Ascending aorta (tissue), 2 donors: ENCODE data around the gene TLCD1. TPM values are rescaled to one million over a fixed set of nuclear protein-coding genes. Genes with fewer than 3 reads are reported as not detected.

Experiments used
- DNase-seq, 2 donors: peaks; one replicate each; pipeline ENCODE4 v3.0.0-alpha.2; 2019; ENCODE audit warnings: low spot score in 2 of 2
- H3K27ac ChIP-seq, 2 donors: fragments of 200-600 bp; sonication (generic); one replicate each; pipeline ENCODE4 v1.5.1; 2016 to 2017; ENCODE audit warnings: mild to moderate bottlenecking in 1 of 2
- H3K27me3 ChIP-seq: fragments of 200-600 bp; sonication (generic); one replicate; pipeline ENCODE4 v1.5.1; 2017
- H3K36me3 ChIP-seq, 2 donors: fragments of 200-600 bp; sonication (generic); one replicate each; pipeline ENCODE4 v1.5.1; 2016
- H3K4me1 ChIP-seq, 2 donors: fragments of 200-600 bp; sonication (generic); one replicate each; pipeline ENCODE4 v1.5.1; 2016 to 2017; ENCODE audit warnings: mild to moderate bottlenecking in 1 of 2
- H3K4me3 ChIP-seq, 2 donors: fragments of 200-600 bp; sonication (generic); one replicate each; pipeline ENCODE4 v1.5.1; 2016 to 2017; ENCODE audit warnings: mild to moderate bottlenecking in 1 of 2
- H3K9me3 ChIP-seq, 2 donors: fragments of 200-600 bp; sonication (generic); one replicate each; pipeline ENCODE4 v1.5.1; 2016
- intact Hi-C: fragments of 100-400 bp; cut with DNase I; formaldehyde crosslinking; loops from one replicate; pipeline ENCODE4 v1.15.1; 2023
- total RNA-seq: library from RNA; depleted of rRNA; stranded (reverse); fragments of >200 nt; gene quantifications from one replicate; pipeline ENCODE4 v1.1.0, GENCODE V29; 2016
- TF ChIP-seq, protein P1 (sequence below), 3 experiments: fragments of 200-600 bp in 2 of 3; fragments of 450-650 bp in 1 of 3; sonication (generic) in 2 of 3; IDR thresholded peaks; one replicate each; pipeline ENCODE4 v1.5.1; 2016 to 2019; ENCODE audit warnings: antibody characterized with exemption in 3 of 3, mild to moderate bottlenecking in 1 of 3, moderate library complexity in 1 of 3

TLCD1 gene
- total RNA-seq, 1 donor from 2014 or later: not detected

GRCh38 chr17:28711723-28712031, 14.4 kb downstream of the TLCD1 start, which contains the start of gene PROCA1:
PROCA1 (minus strand) TSS chr17:28711888; CDS start chr17:28711660, 228 bp downstream.
- peak within 1 kb of the TSS; percentile 61 to 76 for H3K4me3 ChIP-seq
- DNase-seq: no peak
- intact Hi-C loops: loop anchor here (2.0 kb wide), 1 partner anchor 51 kb away; the partner anchor contains the start of gene SDF2
- H3K27me3 ChIP-seq: no peaks in the 10 kb centered on the region
- TF ChIP-seq, protein P1, sequence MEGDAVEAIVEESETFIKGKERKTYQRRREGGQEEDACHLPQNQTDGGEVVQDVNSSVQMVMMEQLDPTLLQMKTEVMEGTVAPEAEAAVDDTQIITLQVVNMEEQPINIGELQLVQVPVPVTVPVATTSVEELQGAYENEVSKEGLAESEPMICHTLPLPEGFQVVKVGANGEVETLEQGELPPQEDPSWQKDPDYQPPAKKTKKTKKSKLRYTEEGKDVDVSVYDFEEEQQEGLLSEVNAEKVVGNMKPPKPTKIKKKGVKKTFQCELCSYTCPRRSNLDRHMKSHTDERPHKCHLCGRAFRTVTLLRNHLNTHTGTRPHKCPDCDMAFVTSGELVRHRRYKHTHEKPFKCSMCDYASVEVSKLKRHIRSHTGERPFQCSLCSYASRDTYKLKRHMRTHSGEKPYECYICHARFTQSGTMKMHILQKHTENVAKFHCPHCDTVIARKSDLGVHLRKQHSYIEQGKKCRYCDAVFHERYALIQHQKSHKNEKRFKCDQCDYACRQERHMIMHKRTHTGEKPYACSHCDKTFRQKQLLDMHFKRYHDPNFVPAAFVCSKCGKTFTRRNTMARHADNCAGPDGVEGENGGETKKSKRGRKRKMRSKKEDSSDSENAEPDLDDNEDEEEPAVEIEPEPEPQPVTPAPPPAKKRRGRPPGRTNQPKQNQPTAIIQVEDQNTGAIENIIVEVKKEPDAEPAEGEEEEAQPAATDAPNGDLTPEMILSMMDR (IDR thresholded peaks at IDR 0.05): no peak
- peaks cover 3 to 27% of the 10 kb centered on the region in 2 donors for H3K4me1 ChIP-seq
- peaks cover 11 to 27% of the 10 kb centered on the region in 2 donors for H3K36me3 ChIP-seq
- H3K9me3 ChIP-seq: no peaks in the 10 kb centered on the region
- peak within 1 kb of the TSS; percentile 86 to 94 for H3K27ac ChIP-seq

DNA sequence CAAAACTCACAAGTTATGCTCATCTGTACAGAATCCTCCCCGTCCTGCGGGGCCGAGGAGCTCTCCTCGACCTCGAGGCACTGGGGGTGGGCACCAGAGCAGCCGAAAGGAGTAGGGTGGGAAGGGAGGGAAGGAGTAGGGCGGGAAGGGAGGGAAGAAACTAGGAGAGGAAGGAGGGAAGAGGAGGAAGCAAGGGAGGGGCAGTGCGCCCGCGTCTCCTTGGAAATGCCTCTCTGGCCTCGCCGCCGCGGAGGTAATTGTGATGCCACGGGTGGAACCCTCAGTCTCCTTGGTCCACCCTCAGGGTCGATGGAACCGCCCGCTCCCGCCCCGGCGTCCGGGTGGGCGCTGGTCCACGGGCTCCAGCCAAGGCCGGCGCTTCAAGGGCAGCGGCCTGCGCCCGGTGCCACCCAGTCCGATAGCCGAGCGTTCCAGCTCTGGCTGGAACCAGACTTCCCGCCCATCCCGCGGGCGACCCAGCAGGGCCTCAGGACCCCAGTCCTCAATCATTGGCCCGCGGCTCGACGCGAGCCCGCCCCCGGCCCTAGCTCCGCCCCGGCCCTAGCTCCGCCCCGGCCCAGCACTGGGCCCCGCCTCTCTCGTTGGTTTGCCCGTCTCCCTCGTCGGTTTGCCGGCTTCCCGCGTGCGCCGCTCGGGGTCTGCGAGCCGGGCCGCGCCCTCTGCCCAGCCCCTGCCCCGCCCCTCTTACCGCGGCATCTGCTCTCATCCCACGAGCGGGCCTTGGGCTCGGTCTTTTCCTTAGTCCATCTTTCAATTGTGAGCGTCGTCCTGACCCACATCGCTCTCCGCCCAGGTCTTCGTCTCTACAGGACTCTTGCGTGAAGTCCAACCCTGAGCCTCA, 14.9 kb downstream of the TLCD1 start:
- intact Hi-C loops: loop anchor here (2.0 kb wide), 1 partner anchor 50 kb away; the partner anchor contains the start of gene SDF2
- peak; percentile 56 to 94 for DNase-seq

GRCh38 chr17:28707339-28707720, 18.7 kb downstream of the TLCD1 start:
- no peak overlapping the region for H3K4me3 ChIP-seq
- intact Hi-C loops: no loop called here

More for the DNA sequence above, 14.9 kb downstream of the TLCD1 start:
- H3K27me3 ChIP-seq: no peaks in the 10 kb centered on the region
- H3K36me3 ChIP-seq: peaks cover 11 to 27% of the 10 kb centered on the region in 2 donors
- TF ChIP-seq, protein P1 (IDR thresholded peaks at IDR 0.05): no peak
- H3K4me3 ChIP-seq: peak overlapping the region; percentile 61 to 76
- H3K27ac ChIP-seq: peak overlapping the region; percentile 86 to 94
- H3K9me3 ChIP-seq: no peaks in the 10 kb centered on the region
- peaks cover 3 to 24% of the 10 kb centered on the region in 2 donors for H3K4me1 ChIP-seq

DNA sequence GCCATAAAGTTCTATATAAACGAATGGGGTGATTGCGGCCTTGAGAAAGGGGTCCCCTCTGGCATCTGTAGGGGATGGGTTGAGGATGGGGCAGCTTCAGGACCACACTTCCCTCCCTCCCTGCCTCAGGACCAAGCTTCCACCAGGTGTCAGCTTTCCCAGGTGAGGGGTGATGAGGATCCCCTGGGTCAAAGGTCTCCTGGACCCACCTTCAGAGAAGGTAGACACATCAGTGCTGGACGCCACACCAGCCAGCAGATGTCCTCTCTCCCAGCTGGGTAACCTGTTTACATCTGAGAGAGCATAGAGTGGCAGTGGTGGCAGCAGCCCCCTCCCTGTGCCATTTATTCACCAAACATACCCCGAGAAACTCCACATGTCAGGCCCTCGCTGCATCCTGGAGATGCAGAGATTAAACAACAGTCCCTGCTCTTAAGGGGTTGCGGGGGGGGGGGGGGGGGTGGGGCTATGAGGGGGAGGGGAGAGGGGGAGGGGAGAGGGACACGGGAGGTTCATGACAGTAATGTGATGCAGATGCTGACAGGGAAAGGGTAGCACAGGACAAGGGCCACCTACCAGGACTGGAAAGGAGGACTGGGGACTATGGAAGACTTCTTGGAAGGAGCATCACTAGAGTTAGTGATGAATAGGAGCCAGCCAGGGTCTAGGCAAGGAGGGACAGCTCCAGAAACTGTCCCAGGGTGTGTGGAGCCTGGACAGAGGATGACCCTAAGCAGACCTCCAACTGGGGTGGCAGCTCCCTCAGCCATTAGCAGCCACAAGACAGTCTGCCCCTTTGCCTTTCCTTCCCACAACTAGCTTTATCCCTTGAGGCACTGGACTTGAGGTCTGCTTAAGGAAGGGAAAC, 19.3 kb downstream of the TLCD1 start:
- no peaks in the 10 kb centered on the region for H3K27me3 ChIP-seq
- H3K4me1 ChIP-seq: peaks cover 3 to 9% of the 10 kb centered on the region in 2 donors
- no peaks in the 10 kb centered on the region for H3K9me3 ChIP-seq
- no peak overlapping the region for H3K4me3 ChIP-seq
- no peak overlapping the region for H3K27ac ChIP-seq
- TF ChIP-seq, protein P1 (IDR thresholded peaks at IDR 0.05): no peak
- intact Hi-C loops: no loop called here
- H3K36me3 ChIP-seq: peaks cover 17 to 29% of the 10 kb centered on the region in 2 donors
- DNase-seq: no peak

More at GRCh38 chr17:28707339-28707720, 18.7 kb downstream of the TLCD1 start:
- no peak for DNase-seq
- Histone ChIP-seq H3K4me1 (peaks cover 3 to 15% of the 10 kb centered on the region in 2 donors), H3K36me3 (peaks cover 11 to 22% of the 10 kb centered on the region in 2 donors), H3K9me3 (no peaks in the 10 kb centered on the region), H3K27me3 (no peaks in the 10 kb centered on the region), H3K27ac (no peak overlapping the region)
- TF ChIP-seq, protein P1 (IDR thresholded peaks at IDR 0.05): no peak

DNA sequence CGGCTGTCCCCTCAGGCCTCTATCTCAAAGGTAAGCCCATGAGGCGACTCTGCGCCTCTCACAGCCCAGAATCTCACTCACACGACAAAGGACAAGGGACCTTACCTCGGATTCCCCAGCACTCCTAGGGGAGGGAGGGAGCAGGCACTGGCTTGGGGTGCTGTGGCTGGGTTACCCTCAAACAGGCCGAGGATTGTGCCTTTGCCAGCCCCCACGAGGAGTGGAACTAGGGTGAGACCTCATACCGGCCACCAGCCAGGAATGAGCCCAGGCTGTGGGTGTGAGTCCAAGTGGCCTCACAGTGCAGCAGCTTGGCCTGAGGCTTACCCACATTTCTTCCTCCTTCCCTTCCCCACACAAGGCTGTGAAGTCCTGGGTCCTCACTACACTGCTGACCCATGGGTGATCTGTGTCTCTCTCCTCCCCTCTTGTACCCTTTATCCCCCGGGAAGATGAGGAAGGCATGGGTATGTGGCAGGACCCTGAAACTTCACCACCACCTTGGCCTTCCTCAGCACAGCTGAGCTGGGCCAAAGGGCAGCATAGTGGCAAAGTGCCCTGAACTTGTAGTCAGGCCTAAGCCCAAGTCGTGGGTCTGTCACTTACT, 20.2 kb downstream of the TLCD1 start:
- TF ChIP-seq, protein P1 (IDR thresholded peaks at IDR 0.05): no peak
- Histone ChIP-seq H3K27ac (no peak overlapping the region), H3K9me3 (no peaks in the 10 kb centered on the region), H3K27me3 (no peaks in the 10 kb centered on the region), H3K4me3 (no peak overlapping the region), H3K4me1 (peaks cover 3 to 6% of the 10 kb centered on the region in 2 donors), H3K36me3 (peaks cover 26 to 37% of the 10 kb centered on the region in 2 donors)
- intact Hi-C loops: no loop called here
- DNase-seq: no peak
